Large intestine (tissue), 3 donors: ENCODE results near the gene HAX1. TPM values are rescaled to one million over a fixed set of nuclear protein-coding genes. Genes with fewer than 3 reads are reported as not detected.

Experiments
- DNase-seq, 2 donors: peaks; one replicate each; pipeline versions ENCODE4 v3.0.0 to v3.0.0-alpha.2; 2013
- H3K27ac ChIP-seq: one replicate; pipeline ENCODE4 v1.5.1; 2013; ENCODE audit warnings: low read length
- H3K27me3 ChIP-seq: 2 replicates; pipeline ENCODE4 v1.6.1; 2013; ENCODE audit warnings: low read length; ENCODE audit not compliant: control insufficient read depth, insufficient read depth
- H3K36me3 ChIP-seq: 2 replicates; pipeline ENCODE4 v1.6.1; 2013; ENCODE audit warnings: low read length; ENCODE audit not compliant: control insufficient read depth, insufficient read depth
- H3K4me1 ChIP-seq: one replicate; pipeline ENCODE4 v1.6.1; 2013; ENCODE audit warnings: low read length; ENCODE audit not compliant: control insufficient read depth, insufficient read depth
- H3K4me3 ChIP-seq: one replicate; pipeline ENCODE4 v1.5.1; 2013; ENCODE audit warnings: low read length
- H3K9me3 ChIP-seq: one replicate; pipeline ENCODE4 v1.6.1; 2013; ENCODE audit warnings: mild to moderate bottlenecking, low read depth, low read length, moderate library complexity; ENCODE audit not compliant: control insufficient read depth
- WGBS: methylation state at CpG from one replicate; pipeline ENCODE4 v1.1.5; 2013; ENCODE audit warnings: low lambda C conversion rate; ENCODE audit not compliant: insufficient coverage; 5-methylcytosine and 5-hydroxymethylcytosine counted together
- polyA plus RNA-seq: library from polyadenylated mRNA; unstranded; fragments of 120-200 nt; gene quantifications from one replicate; pipeline ENCODE4 v1.2.1, GENCODE V29; 2013

Gene HAX1
- polyA plus RNA-seq, 1 donor = 63.2 TPM

DNA sequence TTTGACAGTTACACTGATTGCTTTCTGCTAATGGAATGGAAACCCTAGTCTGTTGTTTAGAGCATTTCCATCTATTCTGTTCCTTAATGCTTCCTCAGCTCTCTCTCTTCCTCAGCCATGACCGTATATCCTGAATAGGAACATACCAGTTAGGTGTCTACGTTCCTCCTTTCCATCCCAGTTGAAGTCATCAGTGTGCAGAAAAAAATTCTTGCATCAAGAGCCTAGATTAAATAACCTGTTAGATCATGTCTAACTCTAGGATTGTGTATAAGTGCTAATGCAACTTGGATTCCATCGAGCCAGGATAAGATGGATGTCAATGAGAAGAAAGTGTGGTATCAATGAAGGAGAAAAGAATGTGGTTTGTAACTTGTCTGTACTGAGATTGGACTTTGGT, 32.9 kb upstream of the HAX1 start:
- WGBS = 100% methylated on average over 3 of the region's 3 CpGs
- H3K4me3 ChIP-seq = no peak overlapping the region
- no peaks in the 10 kb centered on the region for H3K27me3 ChIP-seq
- H3K4me1 ChIP-seq = peaks cover 3% of the 10 kb centered on the region
- no peak for DNase-seq
- no peak overlapping the region for H3K27ac ChIP-seq
- no peaks in the 10 kb centered on the region for H3K9me3 ChIP-seq
- H3K36me3 ChIP-seq = peaks cover 86% of the 10 kb centered on the region

DNA sequence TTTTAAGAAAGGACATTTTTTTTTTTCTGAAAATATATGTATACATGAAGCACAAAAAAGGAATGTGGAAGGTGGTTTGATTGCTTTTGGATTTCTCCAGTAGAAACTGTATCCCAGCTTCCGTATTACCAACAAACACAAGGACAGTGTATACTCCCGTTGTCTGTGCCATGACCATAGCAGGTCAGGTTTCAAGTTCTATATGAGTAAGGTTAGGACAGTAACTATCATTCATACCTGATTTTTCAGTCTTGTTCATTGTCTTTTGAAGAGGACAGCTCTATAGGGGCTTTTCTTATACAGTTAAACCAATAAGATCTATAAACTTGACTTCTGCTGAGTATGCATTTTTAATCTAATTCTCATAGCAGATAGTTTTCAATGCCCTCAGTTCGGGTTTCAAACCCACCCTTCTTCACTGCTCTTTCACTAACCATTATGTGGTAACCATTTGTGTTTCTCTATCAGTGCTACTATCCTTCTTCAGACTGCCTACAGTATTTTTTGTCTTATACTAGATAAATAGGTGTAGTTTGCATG, 32.1 kb upstream of the HAX1 start:
- Histone ChIP-seq H3K27ac (no peak overlapping the region), H3K9me3 (no peaks in the 10 kb centered on the region), H3K27me3 (no peaks in the 10 kb centered on the region), H3K36me3 (peaks cover 87% of the 10 kb centered on the region), H3K4me1 (peaks cover 3% of the 10 kb centered on the region), H3K4me3 (no peak overlapping the region)
- DNase-seq = no peak
- WGBS = 83% methylated on average over 1 of the region's 3 CpGs

DNA sequence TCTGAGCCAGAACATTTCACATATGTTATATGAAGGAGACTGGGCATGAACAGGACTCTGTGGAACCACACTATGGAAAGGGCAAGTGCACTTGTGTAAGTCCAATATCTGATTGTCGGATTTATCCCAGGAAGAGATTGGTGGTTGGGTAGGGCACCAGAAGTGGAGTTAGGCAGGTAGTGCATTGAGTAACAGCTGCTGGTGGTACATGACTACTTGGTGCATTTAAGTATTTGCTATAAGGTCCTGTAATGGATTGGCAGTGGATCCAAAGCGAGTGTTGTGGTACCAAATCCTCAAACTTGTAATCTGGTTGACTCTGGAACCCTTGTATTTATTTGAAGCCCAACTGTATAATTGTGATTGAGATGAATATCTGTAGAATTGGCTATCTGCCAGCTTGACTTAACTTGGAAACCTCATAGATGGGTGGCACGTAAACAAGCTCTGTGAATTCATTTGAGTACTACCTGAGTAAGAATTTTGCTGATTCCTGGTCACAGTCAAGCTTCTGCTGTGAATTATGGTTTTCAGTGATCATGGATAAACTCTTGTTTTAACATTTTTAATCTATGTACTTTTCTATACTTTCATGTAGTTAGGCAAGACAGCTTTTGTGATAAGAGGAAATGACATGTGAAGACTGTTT, 30.6 kb upstream of the HAX1 start:
- whole genome bisulfite sequencing = no CpG with 5 or more reads among the region's 3 CpGs
- no peak for DNase-seq
- no peaks in the 10 kb centered on the region for H3K9me3 ChIP-seq
- H3K27ac ChIP-seq = no peak overlapping the region
- H3K36me3 ChIP-seq = peaks cover 88% of the 10 kb centered on the region
- peaks cover 2% of the 10 kb centered on the region for H3K4me1 ChIP-seq
- H3K4me3 ChIP-seq = no peak overlapping the region
- H3K27me3 ChIP-seq = no peaks in the 10 kb centered on the region

DNA sequence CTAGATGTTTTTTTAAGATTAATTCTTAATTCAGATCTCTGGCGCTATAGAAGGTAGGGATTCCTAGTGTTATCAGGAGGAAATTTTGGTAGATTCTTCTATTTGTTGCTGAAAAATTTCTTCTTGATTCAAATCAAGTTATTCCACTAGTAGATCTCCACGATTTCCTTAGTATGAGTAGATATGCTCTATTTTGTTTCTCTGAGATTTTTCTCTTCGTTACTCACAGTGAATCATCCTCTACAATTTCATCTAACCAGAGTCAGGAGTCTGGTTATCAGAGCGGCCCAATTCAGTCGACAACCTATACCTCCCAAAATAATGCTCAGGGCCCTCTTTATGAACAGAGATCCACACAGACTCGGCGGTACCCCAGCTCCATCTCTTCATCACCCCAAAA, 18.8 kb upstream of the HAX1 start:
- Histone ChIP-seq H3K36me3 (peaks cover 91% of the 10 kb centered on the region), H3K27me3 (no peaks in the 10 kb centered on the region)
- WGBS = 100% methylated on average over 1 of the region's 7 CpGs

DNA sequence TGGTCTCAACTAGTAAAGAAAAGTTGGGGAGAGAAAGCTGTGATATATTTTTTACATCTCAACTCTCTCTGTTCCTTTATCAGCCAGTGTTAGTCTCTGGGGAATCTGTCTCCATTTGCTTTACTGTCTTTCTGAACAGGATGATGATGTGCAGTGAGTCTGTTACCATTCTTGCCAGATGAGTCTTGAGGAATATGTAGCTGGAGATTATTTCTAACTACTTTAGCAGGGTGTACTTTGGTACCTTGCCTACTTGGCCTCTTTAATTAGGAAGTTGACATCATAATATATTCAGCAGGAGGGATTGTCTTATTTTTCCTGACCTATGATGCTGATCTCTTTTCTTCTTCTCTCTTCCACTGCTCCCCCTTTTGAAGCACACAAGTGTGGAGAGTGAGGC, 15.7 kb upstream of the HAX1 start:
- H3K4me3 ChIP-seq = no peak overlapping the region
- H3K27ac ChIP-seq = no peak overlapping the region
- no peaks in the 10 kb centered on the region for H3K27me3 ChIP-seq
- H3K4me1 ChIP-seq = no peaks in the 10 kb centered on the region
- no peak for DNase-seq
- peaks cover 93% of the 10 kb centered on the region for H3K36me3 ChIP-seq
- H3K9me3 ChIP-seq = no peaks in the 10 kb centered on the region

More for the DNA sequence above, 18.8 kb upstream of the HAX1 start:
- Histone ChIP-seq H3K4me1 (no peaks in the 10 kb centered on the region), H3K4me3 (no peak overlapping the region), H3K9me3 (no peaks in the 10 kb centered on the region), H3K27ac (no peak overlapping the region)
- DNase-seq = no peak

DNA sequence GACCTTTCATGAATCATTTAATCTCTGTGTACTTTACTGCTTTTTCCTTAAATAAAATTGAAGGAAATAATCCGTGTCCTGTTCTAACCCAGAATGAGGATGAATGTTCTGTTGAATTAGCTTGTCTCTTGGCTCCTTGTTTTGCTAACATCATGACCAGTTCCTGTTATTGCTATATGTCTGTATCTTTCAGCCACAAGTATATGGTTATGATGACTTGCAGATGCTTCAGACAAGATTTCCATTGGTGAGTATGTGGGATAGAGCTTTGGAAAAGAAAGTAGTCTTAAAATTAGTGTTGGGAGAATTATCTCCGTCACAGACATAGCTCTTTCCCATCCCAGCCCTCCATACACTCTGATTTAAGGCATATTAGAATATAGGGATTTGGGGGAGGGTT, 13.6 kb upstream of the HAX1 start:
- Histone ChIP-seq H3K36me3 (peaks cover 100% of the 10 kb centered on the region), H3K27me3 (no peaks in the 10 kb centered on the region), H3K9me3 (no peaks in the 10 kb centered on the region), H3K27ac (no peak overlapping the region), H3K4me1 (no peaks in the 10 kb centered on the region), H3K4me3 (no peak overlapping the region)
- no CpG with 5 or more reads among the region's 2 CpGs for WGBS
- DNase-seq = no peak

DNA sequence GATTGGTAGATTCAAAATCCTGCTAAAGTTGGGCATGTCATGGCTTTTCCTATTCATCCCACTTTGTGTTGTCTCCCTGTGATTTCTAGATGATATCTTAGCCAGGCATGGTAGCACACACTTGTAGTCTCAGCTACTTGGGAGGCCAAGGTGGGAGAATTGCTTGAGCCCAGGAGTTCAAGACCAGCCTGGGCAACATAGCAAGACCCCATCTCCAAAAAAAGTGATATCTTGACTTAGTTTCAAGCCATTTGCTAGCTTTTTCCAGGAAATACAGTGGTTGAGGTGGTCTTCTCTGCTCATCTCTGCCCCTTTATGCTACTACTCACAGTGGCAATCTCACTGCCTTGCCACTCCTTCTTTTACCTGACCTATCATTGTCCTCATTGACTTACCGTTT, 12.3 kb upstream of the HAX1 start:
- WGBS = no CpG with 5 or more reads among the region's 1 CpG
- Histone ChIP-seq H3K27me3 (no peaks in the 10 kb centered on the region), H3K27ac (no peak overlapping the region), H3K4me3 (no peak overlapping the region), H3K9me3 (no peaks in the 10 kb centered on the region), H3K36me3 (peaks cover 100% of the 10 kb centered on the region), H3K4me1 (no peaks in the 10 kb centered on the region)
- no peak for DNase-seq

DNA sequence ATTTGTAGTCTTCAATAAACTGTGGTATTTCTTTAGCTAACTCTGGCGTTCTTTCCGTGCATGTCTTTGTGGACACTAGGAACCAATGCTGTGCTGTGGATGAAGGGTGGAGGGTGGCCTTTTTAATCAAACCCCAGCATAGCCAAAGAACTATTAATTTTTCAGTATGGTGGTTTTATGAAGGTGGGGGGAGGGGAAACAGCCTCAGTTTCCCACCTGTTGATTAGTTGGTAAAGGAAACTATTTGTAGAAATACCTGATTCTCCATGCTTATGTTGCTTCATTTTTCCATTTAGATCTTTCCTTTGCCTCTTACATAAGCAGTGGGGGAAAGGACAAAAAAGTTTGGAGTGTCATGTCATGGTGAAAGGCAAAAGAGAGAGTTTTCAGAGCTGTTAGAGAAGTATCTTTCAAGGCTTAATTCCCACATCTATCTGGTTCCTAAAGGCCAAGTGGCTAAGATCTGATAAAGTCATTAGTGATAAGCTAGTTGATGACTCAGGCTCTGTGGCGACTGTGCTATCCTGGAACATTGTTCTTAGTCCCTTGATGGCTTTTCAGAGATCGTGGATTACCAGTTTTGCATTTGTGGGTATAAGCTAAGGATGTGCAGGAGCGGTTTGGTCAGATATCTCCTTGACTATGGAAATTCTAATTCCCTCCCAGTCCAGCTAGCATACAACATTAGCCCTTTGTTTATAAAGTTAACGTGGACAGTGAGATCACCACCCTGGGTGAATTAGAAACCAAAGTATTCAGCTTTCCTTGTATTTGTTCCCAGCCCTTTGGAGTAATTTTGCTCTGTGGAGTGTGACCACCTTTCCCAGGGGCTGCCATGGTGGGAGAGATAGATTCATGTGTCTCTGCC, 8.7 kb upstream of the HAX1 start:
- peaks cover 94% of the 10 kb centered on the region for H3K36me3 ChIP-seq
- 80% methylated on average over 2 of the region's 6 CpGs for WGBS
- H3K9me3 ChIP-seq = no peaks in the 10 kb centered on the region
- H3K4me3 ChIP-seq = no peak overlapping the region
- no peaks in the 10 kb centered on the region for H3K27me3 ChIP-seq
- no peaks in the 10 kb centered on the region for H3K4me1 ChIP-seq
- DNase-seq = no peak
- H3K27ac ChIP-seq = no peak overlapping the region

DNA sequence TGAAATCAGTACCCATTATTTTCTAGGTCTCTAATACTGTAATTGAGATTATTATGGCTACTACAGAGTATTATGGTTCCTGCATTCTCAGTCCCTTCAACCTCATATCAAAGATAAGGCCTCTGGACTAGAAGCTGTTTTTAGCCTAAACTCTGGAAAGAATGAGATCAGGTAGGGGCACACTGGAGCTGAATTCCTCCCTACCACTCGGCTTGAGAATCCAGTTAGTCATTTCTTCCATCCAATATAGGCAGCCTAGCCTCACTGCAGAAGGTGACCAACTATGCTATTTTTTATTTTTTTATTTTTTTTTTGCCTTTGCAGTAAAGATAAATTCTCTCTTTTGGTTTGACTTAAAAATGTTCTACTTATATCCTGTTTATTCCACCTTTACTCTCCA, 8.0 kb upstream of the HAX1 start:
- Histone ChIP-seq H3K9me3 (no peaks in the 10 kb centered on the region), H3K4me3 (no peak overlapping the region), H3K4me1 (no peaks in the 10 kb centered on the region), H3K27ac (no peak overlapping the region), H3K36me3 (peaks cover 94% of the 10 kb centered on the region), H3K27me3 (no peaks in the 10 kb centered on the region)
- 100% methylated on average over 1 of the region's 1 CpG for WGBS
- DNase-seq = no peak

DNA sequence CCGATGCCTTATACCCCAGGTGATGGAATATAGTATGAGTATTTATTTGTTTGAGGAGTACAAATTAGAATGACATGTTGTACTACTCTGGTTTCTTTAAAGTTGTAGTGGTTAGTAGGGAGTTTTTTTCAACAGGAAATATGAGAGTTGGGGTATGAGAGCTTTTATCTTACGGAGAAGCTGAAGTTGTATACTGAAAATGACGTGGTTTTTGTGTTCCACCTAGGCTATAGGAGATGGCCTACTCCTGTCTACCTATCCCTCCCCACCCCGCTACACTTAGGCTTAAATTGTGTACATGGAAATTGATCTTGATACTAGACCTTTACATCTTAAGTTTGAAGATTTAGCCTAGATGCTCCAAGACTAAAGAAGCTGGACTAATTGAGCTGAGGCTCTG, 6.8 kb upstream of the HAX1 start:
- DNase-seq = no peak
- no CpG with 5 or more reads among the region's 4 CpGs for whole genome bisulfite sequencing

More for the DNA sequence above, 6.8 kb upstream of the HAX1 start:
- Histone ChIP-seq H3K27ac (no peak overlapping the region), H3K9me3 (no peaks in the 10 kb centered on the region), H3K4me3 (no peak overlapping the region), H3K36me3 (peaks cover 89% of the 10 kb centered on the region), H3K27me3 (no peaks in the 10 kb centered on the region), H3K4me1 (no peaks in the 10 kb centered on the region)
